Measurements from ENCODE around the gene PRR5L.

Gene PRR5L

GRCh38 chr11:36254713-36255112, 41.4 kb upstream of the PRR5L start:
- no peak for TF ChIP-seq CTCF (IDR thresholded peaks at IDR 0.05; ENCODE audit: low read depth, low read length, missing control alignments)
- H3K4me3 ChIP-seq (ENCODE audit: low read depth, low read length), result no peak overlapping the region
- in situ Hi-C loops (cut with HindIII; ENCODE audit: low sequenced_read_pairs), result loop anchor here (5.0 to 25.0 kb wide), 3 partner anchors 92 to 630 kb away; no protein-coding TSS in a partner anchor
- DNase-seq (ENCODE audit: low read depth), result no peak

GRCh38 chr11:36257351-36257750, 38.7 kb upstream of the PRR5L start:
- no peak for TF ChIP-seq CTCF (IDR thresholded peaks at IDR 0.05; ENCODE audit: low read depth, low read length, missing control alignments)
- no peak for DNase-seq (ENCODE audit: low read depth)
- no peak overlapping the region for H3K4me3 ChIP-seq (ENCODE audit: low read depth, low read length)
- in situ Hi-C loops (cut with HindIII; ENCODE audit: low sequenced_read_pairs), result loop anchor here (5.0 to 25.0 kb wide), 3 partner anchors 95 to 633 kb away; no protein-coding TSS in a partner anchor

- DNase-seq (ENCODE audit: low read depth), result peak; percentile 52
- TF ChIP-seq CTCF (IDR thresholded peaks at IDR 0.05; ENCODE audit: low read depth, low read length, missing control alignments), result peak; percentile 79
Observed at GRCh38 chr11:36258730-36259360, 37.2 kb upstream of the PRR5L start.

GRCh38 chr11:36261094-36261493, 35.0 kb upstream of the PRR5L start:
- no peak for DNase-seq (ENCODE audit: low read depth)
- no peak overlapping the region for H3K4me3 ChIP-seq (ENCODE audit: low read depth, low read length)
- in situ Hi-C loops (cut with HindIII; ENCODE audit: low sequenced_read_pairs), result loop anchor here (25.0 kb wide), 1 partner anchor 99 kb away; no protein-coding TSS in a partner anchor
- no peak for TF ChIP-seq CTCF (IDR thresholded peaks at IDR 0.05; ENCODE audit: low read depth, low read length, missing control alignments)

More at GRCh38 chr11:36258730-36259360, 37.2 kb upstream of the PRR5L start:
- no peak overlapping the region for H3K4me3 ChIP-seq (ENCODE audit: low read depth, low read length)
- in situ Hi-C loops (cut with HindIII; ENCODE audit: low sequenced_read_pairs), result loop anchor here (5.0 to 25.0 kb wide), 3 partner anchors 97 to 634 kb away; no protein-coding TSS in a partner anchor

GRCh38 chr11:36264011-36264972, 31.8 kb upstream of the PRR5L start:
- no peak for DNase-seq (ENCODE audit: low read depth)
- no peak overlapping the region for H3K4me3 ChIP-seq (ENCODE audit: low read depth, low read length)
- no peak for TF ChIP-seq CTCF (IDR thresholded peaks at IDR 0.05; ENCODE audit: low read depth, low read length, missing control alignments)
- in situ Hi-C loops (cut with HindIII; ENCODE audit: low sequenced_read_pairs), result loop anchor here (25.0 kb wide), 1 partner anchor 102 kb away; no protein-coding TSS in a partner anchor

- no peak for DNase-seq (ENCODE audit: low read depth)
- H3K4me3 ChIP-seq (ENCODE audit: low read depth, low read length), result no peak overlapping the region
- in situ Hi-C loops (cut with HindIII; ENCODE audit: low sequenced_read_pairs), result loop anchor here (25.0 kb wide), 1 partner anchor 103 kb away; no protein-coding TSS in a partner anchor
- no peak for TF ChIP-seq CTCF (IDR thresholded peaks at IDR 0.05; ENCODE audit: low read depth, low read length, missing control alignments)
Observed at GRCh38 chr11:36264973-36265344, 31.1 kb upstream of the PRR5L start.
